SIG-M5 treated with dmso at 0.1 percent for 504 hours (cell line): ENCODE results near the gene GFER.
"Not testable (repeated sequence)": the region's sequence is repeated elsewhere in the genome, so short reads cannot be mapped to it uniquely, and the experiment has no call there.

Experiments
- DNase-seq: peaks from one replicate; lab custom pipeline; 2025; ENCODE audit not compliant: unreplicated experiment; lab: John Stamatoyannopoulos, UW

Gene GFER

GRCh38 chr16:1957434-1958142, 26.4 kb upstream of the GFER start:
- DNase-seq: not testable (repeated sequence)

- not testable (repeated sequence) for DNase-seq
These were observed 25.9 kb upstream of the GFER start for GRCh38 chr16:1958143-1958491.

- no peak for DNase-seq
These were observed 25.2 kb upstream of the GFER start for GRCh38 chr16:1958715-1959268.

GRCh38 chr16:1959269-1960039, 24.5 kb upstream of the GFER start, which contains the start of gene NDUFB10:
Gene NDUFB10 (plus strand): TSS chr16:1959538. CDS start chr16:1959625, 87 bp downstream.
- DNase-seq: peak; percentile 78

- DNase-seq: peak; percentile 77
These were observed 23.0 kb upstream of the GFER start for GRCh38 chr16:1960665-1961630.

- peak; percentile 63 for DNase-seq
These were observed 22.3 kb upstream of the GFER start for GRCh38 chr16:1961651-1962067.

GRCh38 chr16:1962161-1963153, 21.5 kb upstream of the GFER start:
- not testable (repeated sequence) for DNase-seq

- no peak for DNase-seq
These were observed 20.0 kb upstream of the GFER start for GRCh38 chr16:1963806-1964505.

- DNase-seq: peak; percentile 97
These were observed 19.2 kb upstream of the GFER start, which contains the start of gene RPS2 for GRCh38 chr16:1964506-1965395. Gene RPS2 (minus strand): TSS chr16:1964826. CDS start chr16:1964625, 201 bp downstream.

GRCh38 chr16:1965396-1966001, 18.5 kb upstream of the GFER start:
- DNase-seq: no peak

- no peak for DNase-seq
These were observed 17.5 kb upstream of the GFER start, which contains the start of gene RNF151 for GRCh38 chr16:1966460-1966859. Gene RNF151 (plus strand): TSS chr16:1966856. CDS start chr16:1966882, 26 bp downstream.

- DNase-seq: no peak
These were observed 15.6 kb upstream of the GFER start for GRCh38 chr16:1968146-1968953.

GRCh38 chr16:1971796-1972489, 12.1 kb upstream of the GFER start, which contains the start of gene TBL3:
Gene TBL3 (plus strand): TSS chr16:1972053. CDS start chr16:1972165, 112 bp downstream.
- DNase-seq: peak; percentile 87

GRCh38 chr16:1972490-1972877, 11.5 kb upstream of the GFER start:
- DNase-seq: no peak

GRCh38 chr16:1973461-1974156, 10.4 kb upstream of the GFER start:
- DNase-seq: no peak
